Erythroblast (primary cell): ENCODE measurements around the gene ANTKMT.

Source experiments
- GATA1 ChIP-seq: IDR thresholded peaks from 2 replicates; pipeline ENCODE4 v1.6.1; 2011; ENCODE audit warnings: low read depth, mild to moderate bottlenecking, control low read depth, low read length, moderate library complexity
- POLR2A ChIP-seq: IDR thresholded peaks from 2 replicates; pipeline ENCODE4 v1.6.1; 2011; ENCODE audit warnings: mild to moderate bottlenecking, low read length

DNA sequence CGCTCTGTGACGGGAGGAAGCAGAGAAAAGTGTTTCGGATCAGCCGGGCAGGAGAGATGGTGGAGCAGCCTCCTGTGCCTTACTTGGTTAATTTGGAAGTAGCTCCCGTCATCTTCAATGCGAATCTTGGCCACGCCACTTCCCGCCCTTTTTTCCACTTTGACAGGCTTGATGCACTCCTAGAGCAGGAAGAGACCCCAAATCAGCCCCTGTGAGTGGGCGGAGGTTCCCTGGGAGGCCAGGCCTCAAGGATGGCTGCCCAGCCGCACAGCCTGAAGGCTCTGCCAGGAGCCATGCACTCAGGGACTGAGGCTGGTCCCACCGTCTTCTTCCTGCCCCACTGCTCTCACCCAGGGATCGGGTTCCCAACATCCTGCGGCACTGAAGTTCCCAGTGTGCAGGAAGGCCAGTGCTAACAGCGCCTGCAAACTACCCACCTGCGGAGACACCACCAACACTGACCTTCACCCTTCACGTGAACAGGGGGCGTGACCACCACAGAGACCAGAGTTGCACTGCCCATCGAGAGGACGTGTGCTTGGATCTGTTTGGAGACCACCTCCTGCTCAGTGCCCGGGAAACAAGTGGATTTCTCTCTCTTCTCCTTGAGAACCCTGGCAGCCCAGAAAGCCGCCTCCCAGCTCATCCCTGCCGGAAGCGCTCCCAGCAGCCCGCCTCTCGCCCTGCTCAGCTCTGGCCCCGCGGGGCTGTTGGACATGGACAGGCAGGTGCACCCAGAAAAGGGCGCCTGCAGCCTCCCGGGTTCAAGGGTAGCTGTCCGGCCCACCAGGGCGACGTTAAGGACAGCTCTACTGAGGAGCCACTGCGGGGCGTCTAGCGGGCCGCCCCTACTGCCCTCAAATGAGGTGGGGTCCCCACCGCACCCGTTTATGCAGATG, 18.9 kb downstream of the ANTKMT start:
- TF ChIP-seq POLR2A: no peak
- no peak for TF ChIP-seq GATA1
